HS-5 (cell line): ENCODE results near the gene SIPA1.
"Not testable (repeated sequence)": the region's sequence is repeated elsewhere in the genome, so short reads cannot be mapped to it uniquely, and the experiment has no call there.

Source experiments
- DNase-seq: peaks from one replicate; pipeline ENCODE4 v3.0.0-alpha.2; 2012; ENCODE audit warnings: low read depth

SIPA1 gene

DNA sequence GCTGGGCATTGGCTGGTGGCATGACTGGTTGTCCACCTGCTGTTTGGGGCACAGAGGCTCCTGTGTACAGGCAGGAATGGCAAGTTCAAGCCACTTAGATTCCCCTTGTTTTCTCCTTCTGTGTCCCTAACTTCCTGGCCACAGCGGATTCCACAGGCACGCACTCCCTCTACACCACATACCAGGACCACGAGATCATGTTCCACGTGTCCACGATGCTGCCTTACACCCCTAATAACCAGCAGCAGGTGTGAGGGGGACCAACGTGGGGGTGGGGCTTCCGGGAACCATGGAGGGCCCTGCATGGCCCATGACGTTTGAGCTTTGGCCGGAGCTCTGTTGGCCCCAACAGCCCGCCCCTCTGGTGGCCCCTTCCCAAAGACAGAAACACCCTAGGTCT is 7.8 kb downstream of the SIPA1 start:
- no peak for DNase-seq

GRCh38 chr11:65646288-65646957 is 8.5 kb downstream of the SIPA1 start:
- no peak for DNase-seq

- no peak for DNase-seq
Measured at GRCh38 chr11:65646958-65647701, 9.2 kb downstream of the SIPA1 start.

DNA sequence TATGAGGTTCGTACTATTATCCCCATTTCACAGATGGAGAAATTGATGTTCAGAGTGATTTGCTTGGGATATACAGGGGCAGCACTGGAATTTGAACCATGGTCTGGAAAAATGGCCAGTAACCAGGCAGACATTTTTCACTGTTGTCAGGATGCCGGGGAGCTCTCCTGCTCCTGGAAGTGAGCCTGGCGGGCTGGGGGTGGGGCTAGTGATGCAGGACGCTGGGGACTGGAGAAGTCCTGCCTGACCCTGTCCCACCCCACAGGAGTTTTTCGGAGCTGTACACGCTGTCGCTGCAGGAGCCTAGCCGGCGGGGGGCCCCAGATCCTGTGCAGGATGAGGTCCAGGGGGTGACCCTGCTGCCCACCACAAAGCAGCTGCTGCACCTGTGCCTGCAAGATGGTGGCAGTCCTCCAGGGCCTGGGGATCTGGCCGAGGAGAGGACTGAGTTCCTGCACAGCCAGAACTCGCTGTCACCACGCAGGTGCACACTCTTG is 11.1 kb downstream of the SIPA1 start:
- no peak for DNase-seq

- no peak for DNase-seq
Measured at GRCh38 chr11:65649656-65650546, 12.0 kb downstream of the SIPA1 start.

- DNase-seq = no peak
Measured at GRCh38 chr11:65650547-65651338, 12.8 kb downstream of the SIPA1 start.

GRCh38 chr11:65651339-65651588 is 13.4 kb downstream of the SIPA1 start:
- no peak for DNase-seq

GRCh38 chr11:65651589-65652510 is 13.9 kb downstream of the SIPA1 start:
- DNase-seq = no peak

DNA sequence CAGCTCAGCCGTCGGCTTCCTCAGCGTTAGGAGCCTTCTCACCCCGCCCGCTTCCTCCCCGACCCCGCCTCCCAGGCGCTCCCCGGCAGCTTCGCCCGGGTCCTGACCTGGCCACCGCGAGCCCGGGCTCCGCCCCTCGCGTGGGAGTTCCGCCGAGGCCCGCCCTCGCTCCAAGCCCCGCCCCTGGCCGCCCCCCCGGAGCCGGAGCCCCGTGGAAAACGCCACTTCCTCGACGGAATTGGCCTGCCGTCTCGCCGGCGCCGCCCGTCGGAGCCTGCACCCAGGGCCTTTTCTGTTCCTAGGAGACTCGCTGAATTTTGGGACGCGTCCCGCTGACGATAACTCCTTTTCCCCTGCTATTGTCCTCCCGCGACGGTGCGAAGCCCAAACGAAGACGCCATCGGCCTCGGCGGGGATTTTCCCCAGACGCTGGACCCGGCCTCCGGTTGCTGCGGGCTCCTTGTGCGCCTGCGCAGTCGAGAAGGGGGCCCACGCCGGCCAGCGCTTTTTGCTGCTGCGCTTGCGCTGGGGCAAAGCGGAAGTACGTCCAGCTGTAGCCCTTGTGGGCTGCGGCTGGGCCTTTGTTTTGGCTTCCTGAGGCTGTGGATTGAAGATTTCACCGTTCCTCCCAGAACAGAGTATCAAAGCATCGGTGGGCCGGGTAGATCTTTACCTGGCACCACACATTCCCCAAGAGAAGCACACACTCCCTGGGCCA is 14.8 kb downstream of the SIPA1 start:
- peak; percentile 71 for DNase-seq

DNA sequence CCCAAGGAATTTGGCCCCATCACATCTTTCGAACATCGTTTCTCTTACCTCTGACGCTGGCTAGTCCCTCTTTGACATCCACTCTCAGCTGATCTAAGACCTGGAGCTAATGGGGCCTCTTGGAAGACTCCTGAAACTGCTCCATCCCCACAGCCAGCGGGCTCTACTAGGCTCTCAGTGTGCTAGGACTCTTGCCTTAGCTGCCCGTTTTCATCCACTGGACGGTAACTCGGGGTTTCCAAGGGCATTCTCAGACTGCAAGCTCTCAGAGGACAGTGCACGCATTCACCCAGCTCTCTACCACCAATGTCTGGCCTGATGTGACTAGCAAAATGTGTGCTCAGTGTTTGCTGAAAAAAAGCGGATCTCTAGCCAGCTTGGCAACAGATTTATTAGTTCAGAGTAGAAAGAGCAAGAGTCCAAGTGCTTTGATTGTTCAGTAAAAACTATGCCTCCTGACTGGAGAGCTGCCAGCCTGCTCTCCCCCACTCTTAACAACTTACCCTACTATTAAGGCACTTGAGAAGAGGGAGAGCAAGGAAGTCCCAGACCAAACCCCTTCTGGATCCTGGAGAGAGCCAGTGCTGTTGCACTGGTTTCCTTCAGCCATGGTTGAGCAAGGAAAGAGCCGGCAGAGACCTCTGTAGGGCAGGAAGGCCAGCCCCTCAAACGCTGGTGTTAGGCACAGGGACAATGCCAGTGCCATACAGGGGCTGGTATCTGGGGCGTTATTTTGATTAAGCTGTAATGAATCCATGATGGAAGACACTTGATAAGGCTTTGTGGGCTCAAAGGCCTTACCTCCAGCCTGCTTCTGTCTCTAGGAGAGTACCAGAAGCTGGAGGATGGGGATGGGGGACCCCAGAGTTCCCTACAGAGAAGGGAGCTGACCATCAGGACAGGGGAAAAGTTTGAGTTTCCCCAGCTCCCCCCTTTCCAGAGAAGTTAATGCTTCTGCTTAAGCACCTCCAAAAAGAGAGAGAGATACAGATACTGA is 15.6 kb downstream of the SIPA1 start:
- DNase-seq = no peak

DNA sequence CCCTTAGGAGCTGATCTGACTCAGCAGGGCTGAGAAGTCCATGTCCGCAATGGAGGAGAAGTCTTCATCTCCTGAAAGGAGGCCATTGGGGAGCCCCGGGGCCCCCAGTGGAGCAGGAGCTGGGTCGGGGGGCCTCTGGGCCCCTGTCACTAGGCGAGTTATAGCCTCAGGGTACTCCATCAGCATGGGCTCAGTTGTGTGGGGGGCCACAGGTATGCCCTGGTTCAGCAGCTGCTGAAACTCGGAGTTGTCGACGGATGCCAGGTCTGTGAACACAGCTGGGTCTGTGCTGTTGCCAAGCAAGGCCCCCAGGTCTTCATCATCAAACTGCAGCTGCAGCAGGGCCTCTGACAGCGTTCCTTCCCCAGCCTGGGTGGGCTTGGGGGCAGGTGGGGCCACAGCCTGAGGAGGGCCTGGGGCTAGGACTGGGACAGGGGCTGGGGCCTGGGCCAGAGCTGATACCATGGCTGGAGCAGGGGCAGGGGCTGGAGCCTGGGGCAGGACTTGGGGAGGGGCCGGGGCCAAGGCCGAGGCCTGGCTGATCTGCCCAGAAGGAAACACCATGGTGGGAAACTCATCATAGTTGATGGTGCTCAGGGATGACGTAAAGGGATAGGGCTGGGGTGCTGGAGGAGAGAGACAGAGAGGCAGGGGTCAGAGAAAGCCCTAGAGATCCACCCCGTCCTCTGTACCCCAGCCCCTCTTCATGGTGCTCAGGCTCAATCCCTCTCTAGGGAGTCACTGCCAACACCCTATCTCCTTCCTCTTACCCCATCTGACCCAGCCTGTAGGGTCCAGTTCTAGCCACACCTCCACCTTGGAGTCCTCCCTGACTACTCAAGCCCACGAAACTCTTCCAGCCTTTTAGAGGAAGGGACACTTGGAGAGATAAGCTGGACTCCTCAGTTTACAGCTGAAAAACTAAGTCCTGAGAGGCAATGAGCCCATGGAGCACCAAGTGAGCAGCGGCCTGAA is 16.8 kb downstream of the SIPA1 start:
- no peak for DNase-seq

GRCh38 chr11:65655570-65656332 is 17.9 kb downstream of the SIPA1 start:
- DNase-seq = no peak

- DNase-seq = no peak
Measured at GRCh38 chr11:65657426-65657825, 19.5 kb downstream of the SIPA1 start.

- DNase-seq = no peak
Measured at GRCh38 chr11:65658174-65659021, 20.5 kb downstream of the SIPA1 start.

GRCh38 chr11:65660038-65660437 is 22.1 kb downstream of the SIPA1 start:
- DNase-seq = no peak

DNA sequence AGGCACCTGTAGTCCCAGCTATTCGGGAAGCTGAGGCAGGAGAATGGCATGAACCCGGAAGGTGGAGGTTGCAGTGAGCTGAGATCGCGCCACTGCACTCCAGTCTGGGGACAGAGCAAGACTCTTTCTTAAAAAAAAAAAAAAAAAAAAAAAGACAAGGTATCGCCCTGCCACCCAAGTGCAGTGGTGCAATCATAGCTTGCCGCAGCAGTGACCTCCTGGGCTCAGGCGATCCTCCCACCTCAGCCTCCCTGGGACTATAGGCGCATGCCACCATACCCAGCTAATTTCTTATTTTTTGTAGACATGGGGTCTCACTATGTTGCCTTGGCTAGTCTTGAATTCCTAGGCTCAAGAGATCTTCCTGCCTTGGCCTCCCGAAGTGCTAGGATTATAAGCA is 23.0 kb downstream of the SIPA1 start:
- DNase-seq = not testable (repeated sequence)
